GM19193 (cell line): ENCODE data around the gene NAPG.

Experiments used
- POLR2A ChIP-seq: IDR thresholded peaks from 4 replicates; pipeline ENCODE4 v1.6.1; 2011; ENCODE audit not compliant: insufficient read depth, insufficient read length; ENCODE audit errors: extremely low read depth

The NAPG gene

DNA sequence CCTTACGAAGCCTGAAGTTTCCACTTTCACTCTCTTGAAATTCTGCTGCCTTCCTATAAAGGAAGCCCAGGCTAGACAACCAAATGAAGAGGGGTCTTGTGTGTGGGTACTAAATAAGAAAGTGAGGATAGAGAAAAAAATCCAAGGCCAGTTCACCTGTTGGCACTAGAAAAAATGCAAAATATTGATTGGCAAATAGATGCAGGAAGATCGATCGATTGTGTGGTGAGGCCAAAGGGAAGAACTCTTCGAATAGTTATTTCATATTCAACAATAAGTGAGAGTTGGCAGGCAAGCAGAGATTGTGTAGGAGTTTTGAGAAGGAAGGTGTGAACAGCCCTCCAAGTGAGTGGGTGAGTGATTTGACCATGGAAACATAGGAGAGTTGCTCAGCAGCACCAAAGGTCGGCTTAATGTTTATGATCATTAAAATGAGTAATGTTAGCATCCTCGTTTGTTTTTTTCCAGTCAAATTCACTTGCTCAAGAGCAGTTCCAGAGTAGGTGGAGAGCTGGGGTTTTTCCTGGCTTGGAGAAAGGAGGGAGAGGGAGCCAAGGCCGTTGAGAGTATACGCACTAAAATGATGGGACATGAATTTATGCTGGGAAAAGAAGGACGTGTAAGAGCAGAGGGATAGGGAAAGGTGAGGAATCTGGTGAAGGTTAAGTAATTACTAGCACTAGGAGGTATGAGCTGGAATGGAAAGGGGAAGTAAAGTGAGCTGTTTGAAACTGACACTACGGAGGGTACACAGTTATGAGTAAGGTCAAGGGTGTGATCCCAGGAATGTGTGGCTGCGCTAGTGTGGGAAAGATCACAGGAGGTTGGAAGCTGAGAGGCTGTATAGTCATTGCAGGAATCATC is 1.1 kb upstream of the NAPG start:
- TF ChIP-seq POLR2A: no peak

DNA sequence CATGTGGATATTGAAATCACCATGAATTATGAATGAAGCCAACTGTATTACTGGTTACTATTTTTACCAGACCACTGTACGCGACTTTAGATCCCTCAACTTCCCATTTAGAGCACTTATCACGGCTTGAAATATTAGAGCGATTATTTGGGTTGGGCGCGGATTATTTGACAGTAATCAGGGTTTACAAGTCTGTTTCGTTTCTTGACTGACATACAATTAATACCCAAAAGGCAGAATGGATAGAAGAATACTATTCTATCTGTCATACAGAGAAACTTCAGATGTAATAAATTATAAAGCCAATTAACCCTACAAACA is 496 bp upstream of the NAPG start:
- TF ChIP-seq POLR2A: no peak

DNA sequence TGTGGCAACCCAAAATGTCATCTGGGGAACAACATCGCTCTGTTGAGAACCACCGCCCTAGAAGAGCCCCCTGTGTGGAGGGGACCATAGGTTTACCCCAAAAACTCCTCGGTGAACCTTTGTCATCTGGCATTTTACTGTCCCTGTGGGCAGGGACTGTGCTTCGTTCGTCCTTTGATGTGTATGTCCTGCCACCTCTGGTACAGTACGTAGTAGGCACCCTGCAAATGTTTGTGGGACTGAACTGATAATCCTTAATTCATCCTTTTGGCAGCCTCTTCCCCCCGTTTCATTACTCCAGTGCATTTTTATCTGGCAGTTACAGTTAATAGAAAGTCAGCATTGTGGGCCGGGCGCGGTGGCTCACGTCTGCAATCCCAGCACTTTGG is 728 bp downstream of the NAPG start:
- no peak for TF ChIP-seq POLR2A

DNA sequence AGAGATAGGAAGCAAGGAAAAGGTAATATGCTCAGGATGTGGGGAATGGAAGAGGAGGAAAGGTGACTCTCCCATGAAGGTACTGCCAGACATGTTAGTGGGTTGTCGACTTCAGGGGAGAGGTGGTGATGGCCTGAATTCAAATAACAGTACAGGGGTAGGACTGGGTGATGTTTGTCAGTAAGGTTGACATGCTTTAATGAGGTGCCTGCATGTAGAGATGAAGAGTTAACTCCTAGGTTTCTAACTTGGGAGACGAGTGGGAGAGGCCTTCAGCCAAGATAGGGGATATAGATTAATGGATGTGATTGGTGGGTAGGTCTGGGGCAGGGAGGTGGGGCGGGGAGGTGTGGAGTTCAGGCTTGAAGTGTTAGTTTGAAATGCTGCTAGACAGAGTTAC is 2.6 kb downstream of the NAPG start:
- no peak for TF ChIP-seq POLR2A

DNA sequence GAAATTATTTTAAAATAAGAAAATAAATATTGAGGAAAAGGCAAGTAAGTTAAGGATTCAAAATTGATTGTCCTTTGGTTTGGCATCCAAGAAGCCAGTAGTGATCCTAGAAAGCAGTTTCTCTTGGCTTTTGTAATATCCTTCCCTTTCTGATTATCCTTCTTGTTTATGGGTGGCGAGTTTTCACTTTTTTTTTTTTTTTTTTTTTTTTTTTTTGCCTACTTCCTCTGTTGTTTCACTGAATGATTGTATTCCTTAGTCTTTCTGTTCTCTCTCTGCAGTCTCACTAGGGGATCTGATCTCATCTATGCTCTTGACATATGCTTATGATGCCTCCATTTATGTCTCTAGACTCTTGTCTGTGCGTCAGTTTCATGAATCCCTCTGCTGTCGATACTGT is 4.2 kb downstream of the NAPG start:
- TF ChIP-seq POLR2A: no peak

DNA sequence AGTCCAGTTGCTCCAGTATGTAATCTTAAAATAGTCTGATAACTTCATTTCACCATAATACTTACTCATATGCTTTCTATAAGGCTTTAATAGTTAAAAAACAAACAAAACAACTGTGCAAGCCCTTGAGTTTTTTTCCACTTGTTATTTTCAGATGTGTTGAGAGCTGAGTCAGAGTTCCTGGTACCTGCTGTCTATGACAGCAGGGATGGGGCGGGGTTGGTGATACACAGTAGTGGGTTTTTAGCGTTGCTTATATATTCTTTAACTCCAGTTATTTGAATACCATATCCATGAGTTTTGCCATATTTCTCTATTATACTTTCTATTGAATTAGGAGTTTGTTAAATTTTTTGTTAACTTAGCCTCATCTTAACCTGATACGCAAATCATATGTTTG is 5.0 kb downstream of the NAPG start:
- no peak for TF ChIP-seq POLR2A

DNA sequence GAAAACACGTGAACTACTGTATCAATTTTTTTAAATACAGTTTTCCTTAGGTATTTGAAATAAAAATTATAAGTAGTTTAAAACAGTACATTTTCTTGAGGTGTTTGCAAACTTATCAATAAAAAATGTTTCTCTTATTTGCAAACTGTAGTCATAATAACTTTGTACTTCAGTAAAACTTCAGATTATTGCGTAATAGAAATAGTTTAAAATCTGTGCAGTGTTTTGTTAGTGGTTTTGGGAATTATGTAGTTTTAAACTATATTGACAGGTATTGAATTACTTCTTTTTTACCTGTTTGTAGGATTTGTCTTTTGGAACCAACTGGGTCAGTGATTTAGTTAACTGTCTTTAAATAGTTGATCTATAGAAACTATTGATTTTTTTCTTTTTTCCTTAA is 7.3 kb downstream of the NAPG start:
- TF ChIP-seq POLR2A: no peak

DNA sequence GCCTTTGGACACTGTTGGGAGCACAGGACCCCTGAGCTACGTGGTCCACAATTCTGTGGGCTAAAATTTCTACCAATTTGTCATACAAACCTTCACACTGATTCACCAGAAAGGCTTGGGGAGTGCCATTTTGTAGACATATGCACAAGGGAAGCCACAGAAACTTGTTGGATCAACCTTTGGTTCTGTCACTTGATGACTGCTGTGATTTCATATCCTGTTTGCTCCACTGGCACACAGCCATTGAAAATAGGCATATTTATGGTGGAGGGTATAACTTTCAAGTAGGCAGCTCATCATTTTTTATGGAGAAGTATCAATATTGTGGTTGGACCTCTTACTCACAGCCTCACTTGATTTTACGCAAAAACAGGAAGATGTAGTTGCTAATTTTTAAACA is 10.5 kb downstream of the NAPG start:
- no peak for TF ChIP-seq POLR2A

DNA sequence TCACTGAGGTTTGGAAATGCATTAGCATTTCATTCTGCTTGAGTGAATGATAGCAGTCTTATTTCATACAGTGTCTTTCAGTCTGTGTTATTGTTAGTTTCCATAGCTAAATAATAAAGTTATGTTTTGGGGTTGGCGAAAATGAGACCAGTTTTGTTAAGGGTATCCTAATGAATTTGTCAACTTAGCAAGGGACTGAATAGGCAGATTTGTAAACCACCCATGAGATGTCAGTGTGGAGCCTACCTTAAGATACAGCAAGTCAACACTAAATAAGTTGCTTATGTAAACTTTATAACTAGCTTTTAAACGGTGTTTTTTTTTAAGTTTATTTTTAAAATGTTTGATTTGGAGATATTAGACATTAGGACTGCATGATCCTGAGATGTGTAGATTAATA is 11.9 kb downstream of the NAPG start:
- no peak for TF ChIP-seq POLR2A

DNA sequence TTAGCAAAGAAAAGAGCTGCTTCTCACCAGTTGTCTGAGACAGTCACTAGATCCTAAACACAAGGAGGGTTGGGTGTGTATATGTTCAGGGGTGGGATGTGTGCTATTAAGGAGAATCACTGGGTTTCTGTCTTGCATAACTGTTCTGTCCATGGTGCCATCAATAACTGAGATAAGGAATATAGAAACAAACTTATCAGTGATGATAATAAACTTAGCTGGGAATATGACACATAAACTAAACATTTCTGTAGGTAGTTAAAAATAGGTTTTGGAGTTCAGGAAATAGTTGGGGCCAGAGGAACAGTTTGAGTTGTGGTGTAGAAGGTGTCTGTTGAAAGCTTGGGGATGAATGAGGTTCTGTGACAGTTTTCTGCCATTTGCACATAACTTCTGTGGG is 17.4 kb downstream of the NAPG start:
- no peak for TF ChIP-seq POLR2A

DNA sequence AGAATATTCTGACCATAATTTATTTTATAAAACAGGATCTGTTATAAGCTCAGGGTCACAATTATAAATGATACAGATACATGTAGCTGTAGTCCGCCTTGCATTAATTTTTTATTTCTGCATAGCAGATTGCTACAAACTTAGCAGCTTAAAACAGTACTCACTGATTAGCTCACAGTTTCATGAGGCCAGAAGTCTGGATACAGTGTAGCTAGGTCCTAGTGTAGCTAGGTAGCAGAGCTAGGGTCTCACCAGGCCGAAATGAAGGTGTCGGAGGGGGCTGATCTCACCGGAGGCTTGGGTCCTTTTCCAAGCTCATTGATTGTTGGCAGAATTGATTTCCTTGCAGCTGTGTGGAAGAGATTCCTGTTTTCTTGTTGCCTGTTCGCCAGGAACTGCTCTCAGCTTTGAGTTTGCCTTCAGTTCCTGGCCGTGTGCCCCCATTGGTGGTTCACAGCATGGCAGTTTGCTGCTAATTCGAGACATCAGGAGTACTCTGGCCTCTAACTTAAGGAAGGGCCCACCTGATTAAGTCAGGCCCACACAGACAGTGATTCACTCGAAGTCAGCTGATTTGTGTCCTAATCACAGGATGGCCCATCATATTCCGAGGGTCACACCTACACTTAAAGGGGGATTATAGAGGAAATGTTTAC is 18.4 kb downstream of the NAPG start:
- TF ChIP-seq POLR2A: no peak

DNA sequence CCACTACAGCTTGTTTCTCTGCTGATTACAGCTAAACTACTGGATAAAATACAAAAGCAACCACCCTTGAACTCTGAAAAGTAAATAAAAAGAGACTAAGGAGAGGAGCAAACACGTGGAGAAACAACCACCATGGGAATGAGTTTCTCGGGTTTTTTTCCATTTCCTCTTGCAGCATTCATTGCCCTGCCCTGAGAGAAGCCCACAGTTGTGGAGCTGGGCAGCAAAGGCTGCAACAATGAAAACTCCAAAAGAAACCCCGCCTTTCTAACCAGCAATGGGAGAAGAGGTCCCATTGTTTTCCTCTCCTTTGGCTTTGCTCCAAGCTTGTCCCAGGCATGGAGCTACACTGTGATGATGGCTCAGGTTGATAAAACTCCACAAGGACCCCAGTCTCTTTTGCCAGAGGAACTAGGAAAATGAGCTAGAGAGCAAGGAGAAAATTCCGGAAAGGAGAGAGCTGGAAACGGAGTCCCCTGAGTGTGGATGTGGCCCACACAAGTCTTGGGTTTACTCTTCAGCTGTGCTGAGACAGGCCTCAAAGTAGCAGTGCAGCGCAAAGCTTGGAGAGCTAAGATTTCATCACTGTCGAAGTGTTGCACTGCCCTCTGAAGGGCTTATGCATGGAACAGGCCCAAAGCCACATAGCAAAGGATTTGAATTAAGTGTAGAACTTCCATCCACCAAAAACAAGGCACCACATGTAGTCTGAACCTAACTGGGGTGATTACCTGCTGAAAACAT is 20.9 kb downstream of the NAPG start:
- no peak for TF ChIP-seq POLR2A

DNA sequence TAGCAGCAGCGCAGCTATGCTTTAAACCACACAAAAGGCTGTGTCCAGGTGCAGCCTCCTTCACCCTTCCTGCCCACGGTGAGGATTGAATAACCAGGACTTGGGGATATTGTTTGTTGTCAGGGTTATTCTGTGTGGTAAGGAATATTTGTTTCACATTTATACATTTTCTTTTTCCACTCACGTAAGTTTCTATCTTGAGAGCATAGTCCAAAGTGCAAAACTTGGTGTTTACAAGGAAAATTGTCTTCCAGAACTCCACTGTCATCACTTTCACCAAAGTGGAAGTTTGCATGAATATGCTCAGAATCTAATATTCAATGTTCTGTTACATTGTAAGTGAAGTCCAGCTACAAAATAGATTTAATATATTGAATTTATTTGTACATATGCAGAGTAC is 26.4 kb downstream of the NAPG start:
- no peak for TF ChIP-seq POLR2A

DNA sequence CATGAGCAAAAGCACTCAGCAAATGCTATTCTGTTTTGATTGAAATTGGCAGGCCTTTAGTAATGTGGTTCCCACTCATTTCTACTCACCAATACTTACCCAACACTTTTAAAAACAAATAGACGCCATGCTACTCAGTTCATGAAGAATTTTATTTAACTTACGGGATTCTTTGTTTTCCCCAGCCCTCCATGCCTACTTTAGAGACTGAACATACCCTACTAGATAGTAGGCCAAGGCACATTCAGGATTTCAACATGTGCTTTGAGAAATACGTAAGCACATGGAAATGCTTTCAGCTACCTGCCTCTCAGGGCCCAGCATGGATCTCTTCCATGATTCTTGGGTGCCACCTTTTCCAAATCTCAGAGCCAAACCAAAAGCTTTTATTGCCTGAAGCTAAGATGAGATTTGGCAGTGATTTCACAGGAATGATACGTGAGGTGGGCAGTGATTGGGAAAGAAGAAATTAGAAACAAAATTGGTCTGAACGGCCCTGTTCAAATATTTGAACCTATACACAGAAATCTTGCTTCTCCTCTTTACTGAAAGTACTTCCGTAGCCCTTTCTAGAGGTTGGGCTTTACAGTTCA is 31.4 kb downstream of the NAPG start:
- TF ChIP-seq POLR2A: no peak

DNA sequence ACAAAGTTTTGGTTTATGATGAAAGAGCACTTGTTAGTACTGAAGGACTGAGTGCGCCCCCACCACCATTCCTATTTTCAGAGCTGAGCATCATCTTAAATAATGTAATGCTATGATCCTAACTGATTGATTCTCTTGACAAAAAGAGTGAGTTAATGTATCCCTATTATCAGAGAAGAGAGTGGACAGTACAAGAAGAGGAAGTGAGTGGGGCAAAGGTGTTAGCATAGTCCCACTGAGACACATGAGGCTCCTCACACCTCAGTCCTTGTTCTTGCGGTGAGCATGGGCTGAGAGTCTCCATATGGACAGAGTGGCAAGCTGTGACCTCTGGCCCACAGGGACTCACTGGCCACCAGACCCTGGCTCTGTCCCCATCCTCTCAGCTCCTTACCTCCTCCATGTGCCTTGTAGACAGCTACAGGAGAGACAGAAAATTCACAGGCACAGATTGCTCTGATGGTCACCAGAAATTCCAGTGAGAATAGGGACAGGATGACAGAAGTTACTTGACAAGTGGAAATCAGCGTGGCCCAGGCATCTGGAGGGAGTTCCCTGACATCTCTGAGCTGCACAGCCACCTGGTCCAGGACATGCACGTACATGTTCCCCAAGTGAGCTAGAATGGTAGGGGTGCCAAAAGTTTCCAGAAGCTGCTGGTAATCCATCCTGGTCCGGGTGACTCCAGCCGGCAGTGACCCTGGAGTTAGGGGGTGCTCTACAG is 32.6 kb downstream of the NAPG start:
- TF ChIP-seq POLR2A: no peak
